GM21529 (cell line): ENCODE results near the gene AGBL4.

Experiments
- ATAC-seq: cut with Tn5 transposase; IDR thresholded peaks from one replicate; pipeline ENCODE4 v1.9.1; 2021; ENCODE audit not compliant: unreplicated experiment

Gene AGBL4

GRCh38 chr1:49197081-49197480, 826.7 kb downstream of the AGBL4 start:
- no peak for ATAC-seq

DNA sequence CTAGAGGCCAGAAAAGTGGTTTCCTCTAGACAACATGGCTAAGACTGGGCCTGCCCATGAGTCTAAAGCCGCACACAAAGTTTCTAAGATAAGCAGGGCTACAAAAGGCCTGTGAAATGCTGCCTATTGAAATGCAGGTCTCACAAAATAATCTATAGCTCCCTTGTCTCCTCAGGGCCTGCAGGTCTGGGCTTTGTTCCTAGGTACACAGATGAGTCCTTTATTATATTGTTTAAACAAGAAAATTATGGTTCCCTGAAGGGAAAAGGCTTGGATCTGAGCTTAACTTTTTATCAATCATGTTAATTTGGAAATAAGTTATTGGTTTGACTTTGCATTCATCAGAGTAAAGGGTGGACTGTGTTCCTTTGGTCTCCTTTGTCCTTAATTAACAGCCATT, 833.6 kb downstream of the AGBL4 start:
- ATAC-seq = no peak

- ATAC-seq = no peak
These were observed 836.7 kb downstream of the AGBL4 start for GRCh38 chr1:49187056-49187455.

GRCh38 chr1:49185450-49185980, 838.2 kb downstream of the AGBL4 start:
- no peak for ATAC-seq

- ATAC-seq = no peak
These were observed 840.3 kb downstream of the AGBL4 start for GRCh38 chr1:49183489-49183888.

DNA sequence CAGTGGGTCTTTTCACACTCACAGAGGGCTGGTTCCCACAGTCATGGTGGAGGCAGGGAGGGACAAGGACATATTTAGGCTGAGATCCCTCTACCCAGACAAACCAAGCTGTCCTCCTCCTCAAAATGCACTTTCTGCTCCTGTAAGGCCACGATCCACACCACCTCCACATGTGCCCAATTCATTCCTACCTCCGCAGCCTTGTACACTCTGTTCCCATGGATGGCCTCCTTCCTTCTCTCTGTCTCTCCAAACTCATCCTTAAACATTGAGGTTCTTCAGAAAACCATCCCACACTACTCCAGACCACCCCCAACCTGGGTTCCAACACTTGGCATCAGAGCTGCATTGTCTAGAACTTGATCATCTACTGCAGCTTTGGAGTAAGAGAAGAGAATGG, 842.7 kb downstream of the AGBL4 start:
- no peak for ATAC-seq

- ATAC-seq = no peak
These were observed 851.7 kb downstream of the AGBL4 start for GRCh38 chr1:49171941-49172593.

- ATAC-seq = no peak
These were observed 857.7 kb downstream of the AGBL4 start for GRCh38 chr1:49166031-49166430.

DNA sequence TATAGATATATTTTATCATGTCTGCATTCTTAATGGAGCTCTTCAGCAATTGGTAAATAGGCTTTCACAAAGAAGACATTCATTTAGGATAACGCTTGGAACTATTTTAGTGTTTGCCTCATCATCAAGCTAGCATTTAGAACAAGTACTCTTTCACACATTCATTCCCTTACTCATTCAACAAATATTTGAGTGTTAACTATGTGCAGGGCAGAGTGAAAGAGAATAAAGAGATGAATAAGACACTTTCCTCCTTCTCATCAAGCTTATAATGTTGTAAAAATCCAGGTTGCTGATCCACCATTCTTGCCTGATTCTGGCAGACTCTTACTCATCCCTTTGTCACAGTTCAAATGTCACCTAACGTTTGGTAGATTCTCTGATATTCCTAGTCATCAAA, 860.7 kb downstream of the AGBL4 start:
- ATAC-seq = no peak

- no peak for ATAC-seq
These were observed 863.1 kb downstream of the AGBL4 start for GRCh38 chr1:49160677-49161076.

DNA sequence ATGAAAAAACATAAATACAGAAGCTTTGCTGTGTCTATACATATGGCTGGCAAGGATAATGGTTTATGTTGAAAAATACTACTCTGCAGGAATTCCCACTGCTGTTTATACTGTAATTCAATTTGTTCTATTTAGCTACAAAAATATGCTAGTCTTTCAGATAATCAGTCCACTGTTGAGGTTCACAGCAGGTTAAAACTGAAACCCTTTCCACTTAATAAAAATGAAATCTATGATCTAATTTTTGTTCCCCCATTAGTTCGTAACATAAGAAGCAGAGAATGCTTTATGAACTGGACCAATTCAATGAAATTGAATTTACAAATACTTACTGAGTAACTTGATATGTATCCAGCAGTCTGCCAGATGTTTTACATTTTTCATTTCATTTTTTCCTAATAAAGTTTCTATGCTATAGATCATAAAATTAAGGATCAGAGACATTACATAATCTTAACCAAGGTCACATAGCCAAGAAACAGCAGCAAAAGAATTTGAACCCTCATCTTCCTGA, 887.0 kb downstream of the AGBL4 start:
- no peak for ATAC-seq

DNA sequence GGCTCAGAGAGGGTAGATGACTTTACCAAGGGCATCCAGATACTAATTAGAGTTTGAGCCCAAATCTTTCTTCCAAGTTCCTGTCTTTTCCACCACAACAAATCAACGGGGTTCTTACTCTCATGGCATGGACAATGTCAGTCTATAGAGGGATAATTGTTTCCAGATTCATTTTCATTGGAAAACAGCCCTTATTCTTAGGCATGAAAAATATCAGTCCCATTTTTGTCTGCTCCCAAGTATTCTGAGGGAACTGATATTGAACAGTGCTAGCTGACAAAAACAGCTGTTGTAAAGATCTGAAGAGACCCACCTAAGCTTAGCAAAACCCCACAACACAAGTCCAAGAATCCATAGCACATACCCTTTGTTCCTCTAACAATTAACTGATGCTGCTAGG, 898.0 kb downstream of the AGBL4 start:
- ATAC-seq = no peak

DNA sequence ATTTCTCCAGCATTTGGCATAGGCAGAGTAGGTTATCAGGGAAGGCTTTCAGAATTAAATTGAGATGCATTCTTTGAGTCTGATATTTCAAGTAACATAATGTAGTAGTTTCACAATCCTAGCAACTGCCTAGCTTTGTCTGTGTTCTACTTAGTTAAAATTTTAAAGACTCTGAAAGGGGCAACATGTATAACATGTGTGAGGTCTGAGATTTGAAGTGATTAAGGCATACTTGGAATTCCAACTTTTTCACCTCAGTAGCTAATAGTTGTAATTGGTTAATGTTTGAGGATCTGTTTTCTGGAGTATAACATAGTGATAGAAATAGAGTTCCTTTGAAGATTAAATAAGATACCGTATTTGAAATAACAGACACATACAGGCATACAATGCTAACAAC, 911.8 kb downstream of the AGBL4 start:
- no peak for ATAC-seq

DNA sequence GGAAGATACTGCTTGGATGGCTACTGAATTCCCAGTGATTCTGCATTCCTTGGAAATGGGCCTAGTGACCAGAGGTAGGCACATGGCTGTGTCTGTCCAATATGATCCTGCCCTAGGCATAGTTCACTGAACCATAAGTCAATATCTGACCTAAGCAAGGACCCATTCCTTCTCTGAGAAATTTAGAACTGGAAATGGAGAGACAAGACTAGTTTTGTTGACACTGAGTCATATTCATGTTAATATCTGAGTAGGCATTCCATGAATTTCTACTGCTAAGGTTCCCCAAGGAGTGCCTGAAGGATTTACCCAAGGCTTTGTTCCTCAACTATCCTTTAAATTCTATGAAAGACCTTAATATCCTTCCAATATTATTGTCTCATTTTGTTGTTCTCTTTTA, 917.3 kb downstream of the AGBL4 start:
- ATAC-seq = no peak

GRCh38 chr1:49104575-49104974, 919.2 kb downstream of the AGBL4 start:
- ATAC-seq = no peak

DNA sequence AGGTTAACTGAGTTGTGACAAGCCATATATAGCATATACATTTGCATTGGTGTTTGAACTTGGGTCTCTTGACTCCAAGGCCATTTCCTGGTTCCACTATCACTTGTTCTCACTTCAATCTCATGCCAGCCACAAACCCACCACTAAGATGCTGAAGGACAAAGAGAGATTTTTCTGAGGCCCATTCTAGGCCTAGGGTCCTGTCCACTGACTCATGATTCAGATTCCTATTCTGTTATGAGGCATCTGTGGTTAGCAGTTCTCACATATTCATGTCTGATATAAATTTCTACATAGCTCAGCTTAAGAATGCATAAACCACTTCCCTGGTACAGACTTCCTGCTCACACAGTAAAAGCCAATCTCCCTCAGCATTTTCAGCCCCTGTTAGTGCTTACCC, 921.0 kb downstream of the AGBL4 start:
- no peak for ATAC-seq

- ATAC-seq = no peak
These were observed 924.9 kb downstream of the AGBL4 start for GRCh38 chr1:49098866-49099265.

DNA sequence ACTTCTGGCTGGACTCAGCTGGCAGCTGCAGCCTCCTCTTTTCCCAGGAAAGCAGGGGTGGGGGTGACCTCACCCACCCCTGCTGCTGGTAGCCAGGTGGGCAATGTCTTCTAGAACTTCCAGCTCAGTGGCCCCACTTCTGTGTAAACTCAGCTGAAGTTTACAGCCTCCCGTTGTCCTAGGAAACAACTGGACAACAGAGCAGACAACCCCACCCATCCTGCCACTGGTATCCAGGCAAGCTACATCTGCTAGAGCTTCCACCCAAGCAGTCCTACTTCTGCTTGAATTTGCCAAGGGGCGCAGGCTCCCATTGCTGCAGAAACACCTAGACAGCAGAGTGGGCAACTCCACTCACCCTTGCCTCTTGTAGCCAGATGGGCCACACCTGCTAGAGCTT, 937.4 kb downstream of the AGBL4 start:
- ATAC-seq = no peak

DNA sequence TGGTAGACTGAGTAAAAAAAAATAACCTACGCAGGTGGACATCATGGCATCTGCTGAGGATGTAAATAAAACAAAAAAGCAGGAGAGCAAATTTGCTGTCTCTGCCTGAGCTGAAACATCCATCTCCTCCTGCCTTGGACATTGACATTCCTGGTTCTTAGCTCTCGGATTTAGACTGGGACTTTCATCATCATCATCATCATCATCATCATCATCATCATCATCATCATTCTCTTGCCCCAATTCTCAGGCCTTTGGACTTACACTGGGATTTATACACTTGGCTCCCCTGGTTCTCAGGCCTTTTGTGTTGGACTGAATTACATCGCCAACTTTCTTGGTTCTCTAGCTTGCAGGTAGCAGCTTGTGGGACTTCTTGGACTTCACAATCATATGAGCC, 938.7 kb downstream of the AGBL4 start:
- no peak for ATAC-seq

DNA sequence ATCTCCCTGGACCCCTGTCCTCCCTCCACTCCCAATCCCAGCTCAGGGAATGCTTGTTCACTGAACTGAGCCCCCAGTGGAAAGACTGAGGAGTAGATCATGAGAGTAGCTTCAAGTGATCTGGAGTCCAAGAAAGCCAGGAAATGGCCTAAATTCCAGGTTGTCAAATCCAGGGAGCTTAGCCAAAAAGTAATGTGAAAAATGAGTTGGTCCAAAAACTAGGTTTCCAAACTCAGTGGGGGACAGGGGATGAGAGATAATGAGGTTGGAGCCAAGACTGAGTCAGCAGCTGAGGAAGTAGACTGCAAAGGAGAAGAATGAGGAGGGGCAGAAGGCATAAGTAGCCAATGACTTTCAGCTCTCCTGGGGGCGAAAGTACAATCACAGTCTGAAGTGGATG, 963.0 kb downstream of the AGBL4 start:
- ATAC-seq = no peak

GRCh38 chr1:49059087-49059486, 964.7 kb downstream of the AGBL4 start:
- no peak for ATAC-seq

DNA sequence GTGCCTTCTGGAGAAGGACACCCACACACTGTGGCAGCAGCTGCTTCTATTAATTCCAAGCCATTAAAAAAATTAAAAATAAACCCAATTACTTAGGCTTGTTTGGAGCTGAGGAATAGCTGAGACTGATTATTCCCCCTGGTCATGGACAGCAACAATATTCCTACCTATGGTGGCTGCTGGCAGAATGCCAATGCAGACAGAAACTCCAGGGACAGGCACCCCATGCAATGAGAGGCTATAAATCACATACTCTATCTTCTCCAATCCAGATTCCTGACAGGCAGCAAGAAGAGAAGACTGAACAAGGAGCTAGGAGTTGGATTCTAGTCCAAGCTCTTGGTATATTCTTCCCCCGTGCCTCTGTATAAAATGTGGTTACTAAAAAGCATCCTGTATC, 971.7 kb downstream of the AGBL4 start:
- ATAC-seq = no peak

DNA sequence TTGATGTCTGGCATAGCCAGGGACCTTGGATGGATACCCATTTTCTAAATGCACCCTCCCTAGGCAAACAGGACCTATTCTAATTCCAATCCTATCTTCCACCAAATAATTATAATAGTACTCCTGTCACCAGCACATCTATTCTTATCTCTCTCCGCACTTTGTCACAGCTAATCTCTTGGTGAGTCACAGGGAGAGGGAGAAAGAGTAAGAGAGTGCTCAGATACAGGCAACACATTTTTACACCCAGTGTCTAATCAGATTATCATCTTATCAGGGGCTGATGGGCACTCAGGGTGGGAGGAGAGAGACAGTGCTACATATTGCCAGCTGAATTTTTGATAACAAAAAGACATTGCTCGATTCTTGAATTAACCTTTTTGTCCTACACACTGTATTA, 972.1 kb downstream of the AGBL4 start:
- ATAC-seq = no peak
